RWPE1 (cell line): ENCODE data around the gene PCLO.

Experiments
- CTCF ChIA-PET: fragments of 350-600 bp; sonication (Branson Sonifier 250); formaldehyde crosslinking; extraction: SDS; loops from one replicate; lab custom pipeline; 2021; lab: Yijun Ruan, JAX
- POLR2A ChIA-PET: fragments of 400-600 bp; formaldehyde crosslinking; extraction: SDS; loops from one replicate; lab custom pipeline; 2020; ENCODE audit warnings: antibody characterized with exemption; ENCODE audit not compliant: low non-redundant PET; lab: Yijun Ruan, JAX
- DNase-seq: peaks from one replicate; pipeline ENCODE4 v3.0.0; 2012; ENCODE audit warnings: low spot score
- H3K27ac ChIP-seq: fragments of 450-650 bp; 2 replicates; pipeline ENCODE4 v1.5.1; 2017
- TF ChIP-seq, protein P1 (sequence below): fragments of 450-650 bp; conservative IDR thresholded peaks from 2 replicates; pipeline ENCODE4 v1.5.1; 2017; ENCODE audit warnings: low read depth, mild to moderate bottlenecking

PCLO gene

DNA sequence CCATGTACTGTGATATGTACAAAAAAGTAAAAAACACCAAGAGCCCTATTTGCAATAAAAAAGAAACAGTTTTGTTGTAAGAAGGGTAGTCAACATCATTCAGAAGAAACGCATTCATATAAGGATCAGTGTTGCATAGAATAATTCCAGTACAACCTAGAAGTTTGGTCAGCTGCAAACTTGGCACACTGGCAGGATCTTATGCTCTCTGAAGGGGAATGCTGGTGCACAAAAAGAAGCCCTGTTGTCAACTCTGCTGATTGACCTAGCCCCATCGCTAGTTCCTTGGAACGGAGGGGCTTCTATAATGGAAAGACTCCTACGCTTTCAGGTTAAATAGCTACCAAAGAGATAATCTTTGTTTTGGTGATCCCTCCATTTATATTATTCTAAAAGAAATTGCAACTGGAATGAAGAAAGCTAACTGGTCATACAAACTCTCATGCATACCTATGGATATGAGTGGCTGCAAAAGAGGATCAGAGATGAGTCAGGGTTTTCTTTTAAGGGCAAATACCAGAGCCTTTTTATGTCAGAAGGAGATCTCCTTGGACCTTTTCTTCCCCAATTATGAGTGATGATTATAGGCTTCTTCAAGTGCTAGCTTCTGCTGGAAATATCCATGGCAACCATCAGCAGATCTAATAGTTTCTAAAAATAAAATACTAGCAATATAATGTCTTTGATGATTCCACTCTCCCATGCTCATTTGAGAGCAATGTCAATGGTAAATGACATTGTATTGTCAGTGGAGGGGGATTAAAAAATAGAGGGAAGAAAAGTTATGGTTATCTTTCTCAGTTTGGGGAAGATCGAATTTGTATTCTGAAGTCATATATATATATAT is 406.8 kb downstream of the PCLO start:
- POLR2A ChIA-PET, result no interaction called here
- CTCF ChIA-PET, result no interaction called here
- no peak overlapping the region for H3K27ac ChIP-seq
- peak; percentile 3 for DNase-seq
- TF ChIP-seq, protein P1, sequence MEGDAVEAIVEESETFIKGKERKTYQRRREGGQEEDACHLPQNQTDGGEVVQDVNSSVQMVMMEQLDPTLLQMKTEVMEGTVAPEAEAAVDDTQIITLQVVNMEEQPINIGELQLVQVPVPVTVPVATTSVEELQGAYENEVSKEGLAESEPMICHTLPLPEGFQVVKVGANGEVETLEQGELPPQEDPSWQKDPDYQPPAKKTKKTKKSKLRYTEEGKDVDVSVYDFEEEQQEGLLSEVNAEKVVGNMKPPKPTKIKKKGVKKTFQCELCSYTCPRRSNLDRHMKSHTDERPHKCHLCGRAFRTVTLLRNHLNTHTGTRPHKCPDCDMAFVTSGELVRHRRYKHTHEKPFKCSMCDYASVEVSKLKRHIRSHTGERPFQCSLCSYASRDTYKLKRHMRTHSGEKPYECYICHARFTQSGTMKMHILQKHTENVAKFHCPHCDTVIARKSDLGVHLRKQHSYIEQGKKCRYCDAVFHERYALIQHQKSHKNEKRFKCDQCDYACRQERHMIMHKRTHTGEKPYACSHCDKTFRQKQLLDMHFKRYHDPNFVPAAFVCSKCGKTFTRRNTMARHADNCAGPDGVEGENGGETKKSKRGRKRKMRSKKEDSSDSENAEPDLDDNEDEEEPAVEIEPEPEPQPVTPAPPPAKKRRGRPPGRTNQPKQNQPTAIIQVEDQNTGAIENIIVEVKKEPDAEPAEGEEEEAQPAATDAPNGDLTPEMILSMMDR, result no peak

DNA sequence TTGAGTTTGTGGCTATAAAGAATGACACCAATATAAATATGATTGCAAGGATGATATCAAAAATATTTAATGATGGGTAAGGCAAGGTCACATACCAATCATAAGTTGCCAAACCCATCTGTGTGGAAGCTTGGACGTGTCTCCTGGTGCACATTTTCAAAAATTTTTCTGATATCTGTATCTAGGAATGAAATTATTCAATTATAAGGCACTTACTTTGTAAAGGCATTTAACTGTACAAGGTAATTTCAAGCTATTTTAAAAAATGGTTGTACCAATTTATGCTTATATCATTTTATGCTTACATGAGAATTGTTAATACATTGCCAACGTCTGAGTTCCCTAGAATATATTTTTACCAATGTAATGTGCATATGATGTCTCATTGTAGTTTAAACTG is 412.7 kb downstream of the PCLO start:
- TF ChIP-seq, protein P1, result no peak
- no peak for DNase-seq
- CTCF ChIA-PET, result no interaction called here
- POLR2A ChIA-PET, result no interaction called here
- H3K27ac ChIP-seq, result no peak overlapping the region

DNA sequence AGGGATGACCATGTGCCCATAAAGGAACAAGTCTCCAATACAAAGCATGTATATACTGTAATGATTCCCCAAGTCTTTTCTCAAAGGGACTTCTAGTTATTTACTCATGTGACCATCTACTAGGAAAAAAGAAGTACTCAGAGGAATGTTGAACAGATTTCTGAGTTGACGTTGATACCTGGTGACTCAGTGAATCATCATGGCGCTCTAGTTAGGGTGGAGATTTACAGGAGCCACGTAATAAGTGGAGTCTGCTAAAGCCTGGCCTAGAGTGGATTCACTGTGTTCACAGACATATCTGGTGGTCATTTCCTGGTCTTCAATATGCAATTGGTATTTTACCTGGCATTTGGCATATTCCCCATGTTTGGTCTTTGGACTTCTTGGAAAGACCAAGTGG is 416.9 kb downstream of the PCLO start:
- POLR2A ChIA-PET, result no interaction called here
- no peak overlapping the region for H3K27ac ChIP-seq
- CTCF ChIA-PET, result no interaction called here
- DNase-seq, result no peak
- TF ChIP-seq, protein P1, result no peak

DNA sequence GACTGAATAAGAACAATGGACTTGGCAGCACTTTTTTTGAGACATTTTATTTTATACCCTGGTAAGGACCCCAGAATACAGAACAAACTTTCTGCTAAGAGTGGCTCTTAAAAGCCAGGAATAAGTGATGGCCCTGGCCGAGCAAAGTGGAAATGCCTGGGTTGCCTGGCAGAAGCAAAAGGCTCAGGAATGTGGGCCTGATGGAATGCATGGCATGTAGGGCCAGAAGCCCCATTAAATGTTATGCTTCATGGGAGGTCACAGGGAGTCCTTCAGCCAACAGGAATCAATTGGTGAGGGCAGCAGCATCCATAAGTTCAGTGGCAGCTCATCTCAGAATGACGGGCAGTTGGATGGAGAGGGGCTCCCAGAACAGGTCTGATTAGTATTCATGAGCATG is 417.6 kb downstream of the PCLO start:
- POLR2A ChIA-PET, result no interaction called here
- DNase-seq, result no peak
- TF ChIP-seq, protein P1, result no peak
- H3K27ac ChIP-seq, result no peak overlapping the region
- CTCF ChIA-PET, result no interaction called here

DNA sequence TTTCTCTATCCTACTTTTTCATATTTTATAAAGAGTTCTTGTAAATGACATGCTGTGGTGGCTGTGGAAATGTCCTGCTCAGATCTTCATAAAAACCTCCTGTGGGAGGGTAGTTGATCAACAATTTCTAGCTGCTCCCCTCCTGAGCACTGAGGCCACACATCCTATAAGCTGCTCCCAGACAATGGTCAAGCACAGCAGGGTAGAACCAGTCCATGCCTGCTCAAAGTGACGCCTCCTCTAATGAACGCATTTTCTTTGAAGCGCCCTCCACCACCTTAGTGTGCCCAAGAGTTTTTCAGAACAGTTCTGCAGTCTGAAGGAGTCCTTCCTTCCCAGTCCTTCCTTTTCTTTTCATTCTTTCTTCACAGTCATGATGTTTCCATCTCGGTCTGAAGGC is 420.5 kb downstream of the PCLO start:
- CTCF ChIA-PET, result no interaction called here
- POLR2A ChIA-PET, result no interaction called here
- TF ChIP-seq, protein P1, result no peak
- no peak for DNase-seq
- H3K27ac ChIP-seq, result no peak overlapping the region

DNA sequence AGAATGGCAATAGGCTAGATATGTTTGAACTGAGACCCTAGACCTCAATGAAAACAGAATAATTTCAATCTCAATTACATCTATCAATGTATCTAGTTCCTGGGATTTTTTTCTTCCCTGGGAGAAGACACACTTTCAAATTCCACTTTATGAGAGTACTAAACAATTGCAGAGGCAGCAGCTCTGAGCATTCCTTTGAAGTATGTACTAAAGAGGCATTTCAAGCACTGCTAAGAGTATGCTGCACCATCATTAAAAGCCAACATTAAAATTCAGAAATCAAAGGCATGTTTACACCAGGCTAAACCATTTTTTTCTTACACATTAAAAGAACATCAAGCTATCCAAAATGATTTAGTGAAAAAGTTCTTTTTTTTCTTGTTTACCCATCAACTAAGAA is 421.2 kb downstream of the PCLO start:
- TF ChIP-seq, protein P1, result no peak
- ChIA-PET POLR2A (no interaction called here), CTCF (interaction anchor here (1.4 kb wide), 1 partner anchor 560 kb away, joined by 9 read pairs; no protein-coding TSS in a partner anchor)
- no peak for DNase-seq
- H3K27ac ChIP-seq, result no peak overlapping the region
